ENCODE results near the gene MREG. TPM values are rescaled to one million over a fixed set of nuclear protein-coding genes. Genes with fewer than 3 reads are reported as not detected.

MREG gene
- total RNA-seq, 2 experiments from 2014 or later = 9.0 to 9.6 TPM

DNA sequence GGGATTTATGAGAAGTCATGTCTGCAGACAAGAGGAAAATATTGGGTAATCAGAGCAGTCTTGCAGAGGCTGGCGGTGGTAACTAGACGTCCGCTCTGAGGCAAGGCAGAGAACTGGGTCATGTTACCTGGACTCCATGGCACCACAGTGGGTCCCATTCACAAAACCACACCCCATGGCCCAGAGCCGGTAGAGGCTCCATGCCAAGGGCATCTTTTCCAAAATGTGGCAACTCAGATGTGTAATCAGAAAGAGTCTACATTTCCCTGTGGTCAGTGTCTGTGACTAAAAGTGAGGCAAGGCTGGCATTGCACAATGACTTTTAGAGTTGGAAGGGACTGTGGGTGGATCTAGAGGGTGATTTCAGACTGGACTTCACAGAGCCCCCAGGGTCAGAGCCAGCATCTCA, 113.1 kb downstream of the MREG start:
- Mint-ChIP-seq H3K27me3 (peaks cover 16% of the 10 kb centered on the region), H3K36me3 (ENCODE audit: low read depth) (no peaks in the 10 kb centered on the region), H3K27ac (no peak overlapping the region), H3K4me3 (no peak overlapping the region), H3K9me3 (no peaks in the 10 kb centered on the region), H3K4me1 (peaks cover 3% of the 10 kb centered on the region)
- no peak for DNase-seq
- ChIA-PET POLR2A (no interaction called here), CTCF (no interaction called here)

DNA sequence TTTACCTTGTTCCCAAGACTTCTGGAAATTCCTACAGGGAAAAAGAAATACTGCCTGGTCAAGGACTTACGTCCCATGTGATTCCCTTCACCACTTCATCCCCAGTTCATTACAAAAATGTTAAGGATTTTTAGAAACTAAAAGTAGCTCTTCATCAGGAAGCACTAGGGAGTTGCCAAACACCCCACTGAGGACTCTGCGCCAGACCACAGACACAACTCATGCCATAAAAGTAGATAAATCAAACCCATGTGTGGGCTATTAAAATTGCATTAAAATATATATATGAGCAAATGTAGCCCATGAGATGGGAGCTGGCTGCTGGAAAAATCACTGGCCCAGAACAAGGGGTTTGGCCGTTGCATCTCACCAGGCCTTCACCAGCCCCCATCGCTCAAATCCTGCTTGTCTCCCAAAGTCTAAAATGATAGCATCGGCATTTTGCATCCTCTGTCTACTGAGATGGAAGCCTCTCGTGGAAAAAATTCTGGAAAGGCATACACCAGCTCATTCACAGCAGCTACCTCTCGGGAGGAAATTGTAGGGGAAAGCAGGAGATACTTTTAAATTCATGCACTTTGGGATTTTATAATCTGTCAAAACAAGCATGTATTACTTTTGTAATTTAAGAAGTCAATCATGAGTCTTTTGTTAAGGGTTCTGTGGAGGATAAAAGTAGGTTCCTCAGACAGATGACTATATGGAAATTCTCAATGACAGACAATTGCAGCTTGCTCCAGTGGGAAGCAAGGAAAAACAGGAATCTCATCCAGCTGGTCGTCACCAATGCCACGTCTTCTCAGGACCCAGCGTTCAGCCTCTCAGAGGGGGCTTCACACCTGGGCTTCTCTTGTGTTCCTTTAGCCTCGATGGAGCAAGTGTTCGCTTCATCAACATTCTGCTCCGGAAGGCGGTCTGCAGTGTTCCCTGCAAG, 113.9 kb downstream of the MREG start:
- no peak overlapping the region for H3K27ac Mint-ChIP-seq
- no peak overlapping the region for H3K4me3 Mint-ChIP-seq
- DNase-seq = no peak
- no peaks in the 10 kb centered on the region for H3K36me3 Mint-ChIP-seq (ENCODE audit: low read depth)
- H3K4me1 Mint-ChIP-seq = peaks cover 3% of the 10 kb centered on the region
- ChIA-PET CTCF (no interaction called here), POLR2A (no interaction called here)
- H3K27me3 Mint-ChIP-seq = peaks cover 17% of the 10 kb centered on the region
- no peaks in the 10 kb centered on the region for H3K9me3 Mint-ChIP-seq

DNA sequence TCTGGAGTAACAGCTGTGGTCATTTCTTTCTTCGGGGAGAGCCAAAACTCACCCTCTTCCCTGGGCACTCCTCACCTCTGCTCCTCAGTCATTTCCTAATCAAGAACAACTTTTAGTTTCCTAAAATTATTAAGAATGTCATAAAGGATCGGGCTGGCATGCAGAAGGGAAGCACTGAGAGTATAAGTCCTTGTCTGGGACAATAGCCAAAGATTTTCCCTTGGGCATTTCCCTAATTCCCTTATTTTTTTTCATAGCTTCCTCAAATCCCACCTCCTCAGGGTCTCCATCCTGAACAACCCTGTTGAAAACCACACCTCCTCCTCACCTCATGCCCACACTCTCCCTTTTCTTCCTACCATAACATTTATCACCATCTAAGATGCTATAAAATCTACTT, 115.0 kb downstream of the MREG start:
- no peaks in the 10 kb centered on the region for H3K36me3 Mint-ChIP-seq (ENCODE audit: low read depth)
- peaks cover 3% of the 10 kb centered on the region for H3K4me1 Mint-ChIP-seq
- DNase-seq = no peak
- no peak overlapping the region for H3K4me3 Mint-ChIP-seq
- POLR2A ChIA-PET = no interaction called here
- H3K27me3 Mint-ChIP-seq = peaks cover 17% of the 10 kb centered on the region
- no peaks in the 10 kb centered on the region for H3K9me3 Mint-ChIP-seq
- H3K27ac Mint-ChIP-seq = no peak overlapping the region
- CTCF ChIA-PET = no interaction called here

DNA sequence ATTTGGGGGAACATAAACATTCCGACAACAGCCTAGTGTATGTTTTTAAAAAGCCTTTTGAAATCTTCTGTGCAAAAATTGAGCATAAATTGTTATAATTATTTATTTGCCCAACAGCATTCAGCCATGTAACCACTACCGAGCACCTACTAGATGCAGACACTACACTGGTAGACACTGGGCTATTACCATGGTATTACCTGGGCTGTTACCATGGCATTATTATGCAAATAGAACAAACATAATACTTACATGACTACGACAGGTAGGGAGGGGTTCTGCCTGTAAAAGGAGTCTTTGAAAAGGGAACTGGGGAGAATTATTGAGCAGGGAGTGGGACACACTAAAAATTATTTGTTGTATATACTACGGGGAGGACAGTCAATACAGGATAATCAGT, 116.4 kb downstream of the MREG start:
- peaks cover 9% of the 10 kb centered on the region for H3K27me3 Mint-ChIP-seq
- H3K36me3 Mint-ChIP-seq (ENCODE audit: low read depth) = no peaks in the 10 kb centered on the region
- H3K27ac Mint-ChIP-seq = no peak overlapping the region
- CTCF ChIA-PET = no interaction called here
- no peak for DNase-seq
- H3K4me3 Mint-ChIP-seq = no peak overlapping the region
- peaks cover 3% of the 10 kb centered on the region for H3K4me1 Mint-ChIP-seq
- H3K9me3 Mint-ChIP-seq = no peaks in the 10 kb centered on the region
- POLR2A ChIA-PET = no interaction called here

DNA sequence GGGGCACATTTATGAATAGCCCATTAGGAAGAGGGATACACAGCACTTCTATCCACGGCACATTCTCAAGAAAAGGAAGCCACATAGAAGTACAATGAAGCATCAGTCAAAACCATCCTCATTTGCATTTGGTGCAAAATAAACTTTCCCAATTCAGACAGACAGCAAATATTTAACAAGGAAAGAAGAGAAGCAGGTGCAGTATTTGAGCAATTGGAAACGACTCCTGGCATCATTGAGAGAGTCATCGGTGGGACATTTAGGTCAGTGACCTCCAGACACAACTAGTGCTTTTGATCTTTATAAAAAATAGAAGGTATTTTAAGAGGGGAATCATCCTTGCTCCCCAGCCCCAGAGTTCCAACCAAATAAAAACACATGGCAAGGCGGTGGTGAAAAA, 118.0 kb downstream of the MREG start:
- ChIA-PET CTCF (no interaction called here), POLR2A (no interaction called here)
- Mint-ChIP-seq H3K27me3 (peaks cover 8% of the 10 kb centered on the region), H3K4me3 (no peak overlapping the region), H3K4me1 (no peaks in the 10 kb centered on the region), H3K27ac (no peak overlapping the region), H3K36me3 (ENCODE audit: low read depth) (no peaks in the 10 kb centered on the region), H3K9me3 (no peaks in the 10 kb centered on the region)
- DNase-seq = no peak

Other genes with a start within 250 kb of the MREG start
- gene PECR, start 68.3 kb upstream of the MREG start, total RNA-seq = 10 to 100 TPM; 29.6 to 31.5 TPM
- 1 to 10 TPM; 2.6 to 3.0 TPM for gene TMEM169, start 68.4 kb upstream of the MREG start, total RNA-seq
- gene XRCC5, start 95.8 kb upstream of the MREG start, total RNA-seq = 100 to 1,000 TPM; 292 to 331 TPM

Data from activated CD4-positive, alpha-beta T cell treated with anti-CD3 and anti-CD28 coated beads, Interleukin-2, amount 10 ng/mL, durations not matched to agents 7 days and 5 days (primary cell).